ENCODE results near the gene LKAAEAR1. TPM values are rescaled to one million over a fixed set of nuclear protein-coding genes. Genes with fewer than 3 reads are reported as not detected.

Gene LKAAEAR1
- total and polyA plus RNA-seq, 9 of the 15 experiments (the other 6 are each of a cell fraction or from before 2014, with no cell fraction given), result not detected

- TF ChIP-seq CTCFL (IDR thresholded peaks at IDR 0.05; ENCODE audit: borderline replicate concordance, insufficient read depth, low read depth, low read length, poor library complexity, severe bottlenecking) (no peak), LCOR (CRISPR knock-in tag; IDR thresholded peaks at IDR 0.05) (peak; percentile 67), MAZ (CRISPR knock-in tag; conservative IDR thresholded peaks at IDR 0.05 in 1 of 2, IDR thresholded peaks at IDR 0.05 in 1 of 2) (peak; percentile 33 to 69; a peak in 3 of 4 replicates), NCOR1 (IDR thresholded peaks at IDR 0.05) (peak; percentile 64; the same call in 1 of the 2 replicates), NFRKB (IDR thresholded peaks at IDR 0.05; ENCODE audit: low read depth) (peak; percentile 55; the same call in 1 of the 2 replicates), L3MBTL2 (IDR thresholded peaks at IDR 0.05) (peak; percentile 91), HMGN3 (IDR thresholded peaks at IDR 0.05; ENCODE audit: borderline replicate concordance, extremely low read depth, insufficient read length, low read depth, low read length) (peak; percentile 75), ELF1 (tag; IDR thresholded peaks at IDR 0.05) (0 out of 2 replicates have a peak, but pooled peaks have one; percentile 34), ATF7 (IDR thresholded peaks at IDR 0.05) (peak; percentile 41; the same call in 1 of the 2 replicates), CBX1 (IDR thresholded peaks at IDR 0.05; ENCODE audit: low read depth) (0 out of 2 replicates have a peak, but pooled peaks have one; percentile 32), ETS1 (conservative IDR thresholded peaks at IDR 0.05; ENCODE audit: control insufficient read depth, low read depth, low read length) (peak; percentile 75; the same call in 1 of the 2 replicates), ZNF24 (IDR thresholded peaks at IDR 0.05) (no peak), NRF1 (conservative IDR thresholded peaks at IDR 0.05 in 1 of 2, IDR thresholded peaks at IDR 0.05 in 1 of 2) (peak; percentile 22 to 32; a peak in 1 of 4 replicates), BRD9 (IDR thresholded peaks at IDR 0.05; ENCODE audit: low read depth, partially characterized antibody) (peak; percentile 38), MYC (IDR thresholded peaks at IDR 0.05; ENCODE audit: low read depth, low read length) (peak; percentile 37; the same call in 1 of the 2 replicates), MYC (CRISPR knock-in tag; IDR thresholded peaks at IDR 0.05; ENCODE audit: borderline replicate concordance, low read depth) (no peak), TEAD4 (IDR thresholded peaks at IDR 0.05; ENCODE audit: low read length) (peak; percentile 56), TEAD4 (CRISPR knock-in tag; IDR thresholded peaks at IDR 0.05; ENCODE audit: borderline replicate concordance) (no peak)
Observed at GRCh38 chr20:64042054-64042781, 42.0 kb downstream of the LKAAEAR1 start (continued).

All from K562 (cell line).